Activated gamma-delta T cell treated with Interleukin-2 at 50 U/mL for 16 hours (primary cell): Measurements from ENCODE around the gene MLH3.

ENCODE experiments used
- DNase-seq: peaks from one replicate; pipeline ENCODE4 v3.0.0-alpha.2; 2020

MLH3 gene

DNA sequence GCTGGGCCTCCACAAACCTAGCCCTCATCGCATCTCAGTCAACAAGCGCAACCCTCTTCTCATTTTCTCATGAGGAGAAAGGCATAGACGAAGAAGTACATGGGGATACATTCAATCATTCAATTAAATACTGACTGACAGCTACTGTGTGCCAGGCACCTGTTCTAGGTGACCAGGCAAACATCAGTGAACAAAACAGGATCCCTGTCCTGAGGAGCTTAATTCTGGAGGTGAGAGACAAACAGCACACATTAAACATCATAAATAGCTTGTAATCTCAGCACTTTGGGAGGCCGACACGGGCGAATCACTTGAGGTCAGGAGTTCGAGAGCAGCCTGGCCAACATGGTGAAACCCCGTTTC is 12.9 kb upstream of the MLH3 start:
- DNase-seq = no peak

DNA sequence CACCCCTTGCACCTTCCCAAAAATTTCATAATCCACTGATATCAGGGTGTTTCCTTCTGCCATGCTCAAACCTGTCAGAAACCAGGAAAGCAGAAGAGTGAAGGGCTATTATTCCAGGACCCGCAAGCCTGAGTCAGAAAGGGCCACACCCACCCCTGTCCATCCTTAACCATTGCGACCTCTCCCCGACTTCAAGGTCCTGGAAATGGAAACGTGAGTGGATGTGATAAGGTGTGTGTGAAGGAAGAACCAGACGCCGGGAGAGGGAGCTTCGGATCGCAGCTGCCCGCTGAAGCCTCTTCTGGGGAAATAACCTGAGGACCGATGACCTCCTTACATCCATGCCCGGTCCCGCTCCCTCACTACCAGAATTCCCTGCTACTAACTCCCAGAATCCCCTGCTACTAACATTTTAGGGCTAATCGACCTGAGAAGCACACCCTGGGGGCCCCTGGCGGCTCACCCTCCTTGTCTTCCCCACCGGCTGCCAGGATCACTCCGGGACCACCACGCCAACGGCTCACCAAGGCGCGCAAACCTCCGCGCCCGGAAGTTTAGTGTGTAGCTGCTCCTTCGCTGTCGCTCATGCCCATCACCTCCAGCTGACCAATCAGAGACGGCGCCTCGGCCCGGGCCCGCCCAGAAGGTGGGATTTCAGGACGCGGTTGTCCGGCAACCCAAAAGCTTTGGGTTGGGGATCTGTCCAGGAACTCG is 12.4 kb upstream of the MLH3 start, which contains the start of gene ACYP1:
Gene ACYP1, minus strand, starts transcription at position 534 of the 714 bp plus-strand sequence. Its CDS starts 471 bp downstream, at position 63.
- peak; percentile 89 for DNase-seq

DNA sequence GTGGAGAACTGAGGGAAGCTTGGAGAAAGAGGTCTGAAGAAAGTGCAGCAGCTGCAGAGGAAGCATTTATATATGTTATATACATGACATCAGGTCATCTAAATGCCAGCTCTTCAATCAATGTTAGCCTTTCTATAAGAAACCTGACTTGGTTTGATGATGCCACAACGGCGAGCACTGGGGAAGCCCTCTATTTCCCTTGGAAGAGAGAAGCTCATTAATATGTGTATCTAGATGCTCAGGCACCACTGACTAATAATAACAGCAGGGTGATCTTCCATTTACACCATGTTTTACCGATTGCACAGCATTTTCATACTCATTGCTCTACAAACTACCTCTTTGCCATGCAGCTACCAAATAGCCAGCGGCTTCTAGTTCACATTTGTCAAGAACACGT is 11.7 kb upstream of the MLH3 start:
- no peak for DNase-seq

DNA sequence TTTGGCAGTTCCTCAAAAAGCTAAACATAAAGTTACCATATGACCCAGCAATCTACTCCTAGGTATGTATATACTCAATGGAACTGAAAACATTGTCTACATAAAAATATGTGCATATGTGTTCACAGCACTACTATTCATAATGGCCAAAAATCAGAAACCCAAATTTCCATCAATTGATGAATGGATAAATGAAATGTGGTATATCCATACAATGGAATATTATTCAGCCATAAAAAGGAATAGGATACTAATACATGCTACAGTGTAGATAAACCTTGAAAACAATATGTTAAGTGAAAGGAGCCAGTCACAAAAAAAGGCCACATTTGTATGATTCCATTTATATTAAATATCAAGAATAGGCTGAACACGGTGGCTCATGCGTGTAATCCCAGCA is 9.2 kb upstream of the MLH3 start:
- no peak for DNase-seq

- no peak for DNase-seq
Measured at GRCh38 chr14:75059642-75060041, 8.4 kb upstream of the MLH3 start.

DNA sequence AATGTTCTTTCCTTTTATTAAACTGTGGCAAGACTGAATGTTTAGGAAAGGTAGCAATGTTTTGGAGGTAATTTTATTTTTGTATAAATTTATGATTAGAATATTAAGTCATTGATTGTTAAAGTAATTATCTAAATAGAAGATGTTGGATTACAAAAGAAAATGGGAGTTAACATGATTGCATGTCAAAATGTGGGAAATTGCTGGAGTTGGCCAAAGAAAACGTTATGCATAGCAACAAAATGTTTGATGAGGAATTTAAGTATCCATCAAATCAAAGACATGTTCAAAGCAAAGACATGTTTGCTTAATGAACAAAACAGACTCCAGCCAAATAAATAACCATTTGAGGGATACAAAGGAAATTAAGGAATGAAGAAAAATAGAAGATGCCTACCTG is 3.2 kb upstream of the MLH3 start:
- DNase-seq = no peak

DNA sequence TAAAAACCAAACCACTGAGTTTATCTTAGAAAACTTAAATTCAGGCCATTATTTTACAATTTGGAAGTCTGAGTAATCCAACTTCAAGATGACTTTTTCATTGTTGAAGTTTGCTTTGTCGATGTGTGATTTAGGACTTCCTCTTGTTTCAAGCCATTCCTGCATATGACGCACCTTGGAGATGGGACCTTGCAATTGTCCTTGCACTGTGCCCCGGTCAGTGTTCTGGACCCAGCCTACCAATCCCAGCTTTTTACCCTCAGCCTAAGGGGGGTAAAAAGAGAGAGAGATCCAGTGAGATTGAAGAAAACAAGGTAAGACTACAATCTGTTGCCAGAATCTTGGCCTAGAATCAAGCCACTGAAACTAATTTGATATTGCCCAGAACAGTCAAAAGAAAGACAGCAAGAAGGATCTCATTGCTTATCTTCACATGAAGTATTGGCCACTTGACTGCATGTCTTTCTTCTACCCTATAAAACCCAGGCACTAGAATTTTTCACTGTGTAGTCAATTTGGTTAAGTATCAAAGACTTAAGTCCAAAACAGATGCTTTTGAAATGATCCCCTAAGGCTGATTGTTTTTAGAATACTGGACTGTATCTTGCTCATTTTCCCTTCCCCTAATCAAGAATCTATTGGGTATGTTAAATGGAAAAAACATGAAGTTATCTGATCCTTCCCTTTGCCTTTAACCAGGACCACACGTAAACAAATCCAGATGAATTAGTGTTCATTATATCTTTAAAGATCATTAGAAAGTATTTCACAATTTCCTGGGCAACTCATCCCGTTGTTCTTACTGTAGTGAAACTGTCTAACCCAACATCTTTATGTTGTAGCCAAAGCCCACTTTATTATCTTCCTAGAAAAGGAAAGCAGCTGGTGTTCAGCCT is 2.4 kb upstream of the MLH3 start:
- DNase-seq = no peak

GRCh38 chr14:75051556-75051899 is 261 bp upstream of the MLH3 start:
- no peak for DNase-seq

DNA sequence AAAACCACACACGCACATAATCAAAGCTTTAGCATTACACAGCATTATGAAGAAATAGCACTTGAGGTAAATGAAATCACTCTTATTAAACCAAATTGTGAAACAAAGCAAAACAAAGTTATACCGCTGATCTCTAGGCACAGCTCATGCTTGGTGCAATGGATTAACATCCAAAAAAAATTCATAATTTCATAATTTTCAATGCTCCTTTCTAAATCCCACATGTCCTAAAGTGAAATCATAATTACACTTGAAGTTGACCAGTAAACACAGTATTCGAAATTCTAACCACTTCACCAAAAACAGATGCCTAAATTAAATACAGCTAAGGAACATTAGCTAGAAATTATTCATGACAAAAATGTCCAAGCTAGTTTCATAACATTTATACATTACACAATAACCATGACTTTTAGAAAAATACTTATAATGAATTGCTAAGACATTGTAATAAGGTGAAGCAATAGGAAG is 1.5 kb downstream of the MLH3 start:
- no peak for DNase-seq

DNA sequence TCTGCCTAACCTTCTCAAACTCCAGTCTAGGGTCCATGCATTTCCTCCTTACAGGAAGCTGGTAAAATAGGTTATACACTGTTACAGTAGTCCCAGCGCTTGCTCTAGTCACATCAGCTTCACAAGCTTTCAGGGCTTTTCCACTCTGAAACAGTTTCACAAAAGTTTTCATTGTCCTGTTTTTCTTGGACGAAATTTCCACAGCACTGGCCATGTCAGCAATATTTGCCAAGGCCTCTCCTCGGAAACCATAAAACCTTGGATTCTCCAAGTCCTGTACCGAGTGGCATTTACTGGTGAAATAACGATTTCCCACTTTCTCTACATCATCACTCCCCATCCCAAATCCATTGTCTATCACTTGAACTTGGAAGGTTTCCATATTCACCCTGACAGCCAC is 2.1 kb downstream of the MLH3 start:
- DNase-seq = no peak

DNA sequence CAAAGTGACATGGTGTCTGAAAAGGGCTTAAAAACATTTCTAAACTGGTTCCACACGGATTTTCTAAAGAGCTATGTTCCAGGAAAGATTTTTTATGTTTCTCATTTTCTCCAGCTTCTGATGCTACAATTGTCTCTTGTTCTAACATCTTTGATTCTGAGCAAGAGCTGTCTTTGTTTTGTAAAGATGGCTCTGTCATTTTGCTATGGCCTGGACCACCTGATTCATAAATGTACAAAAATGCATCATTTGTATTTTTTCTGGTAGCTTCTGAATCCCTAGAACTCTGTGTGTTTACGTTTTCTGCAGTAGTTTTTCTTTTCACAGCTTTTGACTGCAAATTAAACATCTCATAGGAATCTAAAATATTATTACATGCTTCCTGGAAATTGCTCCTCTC is 3.2 kb downstream of the MLH3 start:
- no peak for DNase-seq

DNA sequence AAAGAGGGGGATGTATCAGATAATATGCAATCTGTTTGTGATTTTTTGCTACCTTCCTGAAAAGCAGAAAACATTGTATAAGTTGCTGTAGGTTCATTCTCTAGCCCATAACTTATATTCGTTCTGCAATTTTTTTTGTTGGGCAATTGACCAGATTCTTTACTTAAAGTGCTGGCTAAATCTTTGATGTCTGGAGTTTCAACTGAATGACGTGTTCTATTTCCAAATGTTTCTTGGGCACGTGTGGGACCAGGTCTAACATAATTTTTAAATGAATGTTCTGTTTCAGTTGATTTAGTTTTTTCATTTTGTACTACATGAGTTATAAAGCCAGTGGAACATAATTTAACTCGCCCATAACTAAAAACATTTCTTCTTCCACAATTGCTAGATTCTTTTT is 3.8 kb downstream of the MLH3 start:
- DNase-seq = no peak

- DNase-seq = no peak
Measured at GRCh38 chr14:75046899-75047298, 4.4 kb downstream of the MLH3 start.

GRCh38 chr14:75046275-75046674 is 5.0 kb downstream of the MLH3 start:
- no peak for DNase-seq

DNA sequence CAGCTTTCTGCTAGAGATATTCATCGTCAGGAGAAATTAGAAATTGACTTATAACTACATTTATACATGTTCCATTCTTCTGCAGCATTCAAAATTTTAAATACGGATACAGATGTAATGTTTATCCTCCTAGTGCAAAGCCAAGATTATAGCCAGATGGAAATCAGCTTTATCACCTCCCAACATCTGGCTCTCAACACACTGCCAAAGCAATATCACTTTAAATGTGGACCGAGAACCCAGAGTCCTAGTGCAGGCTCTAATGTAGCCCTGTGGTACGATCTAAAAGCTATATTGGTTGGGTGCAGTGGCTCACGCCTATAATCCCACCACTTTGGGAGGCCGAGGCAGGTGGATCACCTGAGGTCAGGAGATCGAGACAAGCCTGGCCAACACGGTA is 6.5 kb downstream of the MLH3 start:
- DNase-seq = no peak

- DNase-seq = no peak
Measured at GRCh38 chr14:75044322-75044721, 6.9 kb downstream of the MLH3 start.

DNA sequence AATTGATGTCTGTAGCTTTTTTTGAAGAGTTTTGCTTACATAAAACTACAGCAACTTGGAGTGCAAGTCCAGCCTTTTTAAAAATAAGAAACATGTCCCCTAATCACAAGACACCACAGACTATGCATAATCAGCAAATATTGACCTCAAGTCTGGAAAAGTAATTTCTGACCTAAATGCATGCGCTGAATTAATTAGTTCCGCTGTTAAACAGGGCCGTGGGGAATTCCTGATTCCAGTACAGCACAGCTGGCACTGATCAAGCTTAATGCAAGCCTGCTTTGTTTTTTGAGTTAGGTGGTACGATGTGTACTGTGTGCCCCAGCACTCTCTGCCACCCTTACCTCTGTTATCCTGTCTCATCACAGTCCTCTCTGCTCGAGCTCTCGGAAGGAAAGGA is 9.2 kb downstream of the MLH3 start:
- DNase-seq = no peak

DNA sequence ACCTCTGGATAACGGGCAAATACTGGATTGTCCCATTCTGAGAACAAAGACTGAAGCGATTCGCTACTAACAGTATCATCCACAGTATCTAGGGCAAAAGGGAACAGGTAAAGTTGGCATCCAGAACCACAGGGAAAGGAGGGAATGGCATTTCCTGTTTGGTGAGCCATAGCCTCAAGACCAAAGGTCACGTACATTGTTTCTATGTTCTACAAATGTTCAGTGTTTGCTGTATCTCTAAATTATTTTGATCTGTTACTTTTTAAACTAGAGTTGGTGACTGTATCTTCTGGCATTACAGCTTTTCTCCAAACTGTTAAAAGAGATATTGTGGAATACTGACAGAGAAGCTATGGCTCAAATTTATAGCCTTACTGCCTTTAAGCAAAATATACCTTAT is 9.7 kb downstream of the MLH3 start:
- DNase-seq = no peak

DNA sequence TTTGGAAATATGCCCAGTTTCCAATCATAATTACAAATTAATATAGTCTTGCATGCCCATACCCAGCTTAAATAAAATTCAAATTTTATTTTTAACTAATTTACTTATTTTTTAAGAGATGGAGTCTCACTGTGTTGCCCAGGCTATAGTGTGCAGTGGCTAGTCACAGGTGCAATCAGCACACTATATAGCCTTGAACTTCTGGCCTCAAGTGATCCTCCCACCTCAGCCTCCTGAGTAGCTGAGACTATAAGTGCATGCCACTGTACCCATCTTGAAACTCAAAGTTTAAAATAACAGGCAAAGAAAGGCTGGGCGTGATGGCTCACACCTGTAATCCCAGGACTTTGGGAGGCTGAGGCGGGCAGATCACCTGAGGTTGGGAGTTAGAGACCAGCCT is 10.3 kb downstream of the MLH3 start:
- no peak for DNase-seq

GRCh38 chr14:75040507-75040906 is 10.8 kb downstream of the MLH3 start:
- DNase-seq = no peak

DNA sequence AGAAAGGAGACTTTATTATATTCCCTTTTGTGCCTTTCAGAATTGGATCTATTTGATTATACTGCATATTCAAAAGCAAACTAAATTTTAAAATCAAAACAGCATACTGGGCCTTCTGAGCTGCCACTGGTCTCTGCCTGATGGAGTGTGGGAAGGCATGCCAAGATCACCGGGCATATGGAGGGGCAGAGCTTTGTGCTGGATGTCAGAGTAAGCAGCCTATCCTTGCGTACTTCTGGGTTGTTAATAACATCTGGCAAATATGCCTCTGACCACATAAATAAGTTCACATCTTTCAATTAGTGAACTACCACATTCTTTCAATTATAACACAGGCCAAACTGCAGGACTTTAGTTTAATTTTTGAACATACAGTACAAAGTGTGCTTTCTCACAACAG is 18.3 kb downstream of the MLH3 start:
- DNase-seq = no peak

DNA sequence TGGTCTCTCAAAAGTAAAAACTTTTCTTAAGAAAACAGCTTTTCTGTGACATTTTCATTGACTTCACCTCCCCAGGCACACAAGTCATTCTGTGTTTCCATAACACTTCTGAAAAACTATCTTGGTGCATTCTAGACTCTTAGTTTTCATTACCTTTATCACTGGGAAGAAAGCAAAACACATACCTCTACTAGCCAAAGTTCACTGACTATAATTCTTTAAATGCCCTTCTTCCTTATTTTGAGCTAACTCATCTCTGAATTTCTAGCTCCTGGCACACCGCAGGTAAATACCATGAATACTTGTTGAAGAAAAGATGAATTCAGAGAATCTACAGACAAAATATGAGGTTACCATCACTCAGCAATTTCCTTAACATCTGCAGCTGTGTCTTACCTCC is 21.1 kb downstream of the MLH3 start:
- no peak for DNase-seq

GRCh38 chr14:75025876-75026275 is 25.4 kb downstream of the MLH3 start:
- no peak for DNase-seq

DNA sequence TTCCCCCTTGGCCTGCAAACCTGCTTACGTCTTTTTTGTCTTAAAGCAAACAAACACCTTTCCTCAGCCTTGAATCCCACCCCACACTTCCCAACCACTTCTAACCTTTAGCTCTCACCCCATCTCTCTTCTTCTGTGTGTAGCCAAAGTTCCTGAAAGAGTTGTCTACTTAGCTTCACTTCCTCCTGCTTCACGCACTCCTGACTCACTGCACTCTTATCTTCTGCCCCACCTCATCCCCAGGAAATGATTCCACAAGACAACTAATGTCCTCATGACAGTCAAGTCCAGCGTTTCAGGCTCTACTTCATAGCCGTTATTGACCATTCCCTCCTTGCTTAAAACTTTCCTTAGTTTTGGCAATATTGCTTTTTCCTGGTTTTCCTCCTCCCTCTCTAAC is 26.2 kb downstream of the MLH3 start:
- no peak for DNase-seq

GRCh38 chr14:75023108-75023507 is 28.2 kb downstream of the MLH3 start:
- DNase-seq = no peak
